GM12801 (cell line): Measurements from ENCODE around the gene TMEM229A.

Source experiments
- TF ChIP-seq, protein P1 (sequence below): IDR thresholded peaks from one replicate; pipeline ENCODE4 v1.5.1; 2011; ENCODE audit warnings: control low read depth; ENCODE audit not compliant: insufficient read length; ENCODE audit errors: extremely low read depth

The TMEM229A gene

GRCh38 chr7:124031406-124031805 lies 1.5 kb downstream of the TMEM229A start:
- TF ChIP-seq, protein P1, sequence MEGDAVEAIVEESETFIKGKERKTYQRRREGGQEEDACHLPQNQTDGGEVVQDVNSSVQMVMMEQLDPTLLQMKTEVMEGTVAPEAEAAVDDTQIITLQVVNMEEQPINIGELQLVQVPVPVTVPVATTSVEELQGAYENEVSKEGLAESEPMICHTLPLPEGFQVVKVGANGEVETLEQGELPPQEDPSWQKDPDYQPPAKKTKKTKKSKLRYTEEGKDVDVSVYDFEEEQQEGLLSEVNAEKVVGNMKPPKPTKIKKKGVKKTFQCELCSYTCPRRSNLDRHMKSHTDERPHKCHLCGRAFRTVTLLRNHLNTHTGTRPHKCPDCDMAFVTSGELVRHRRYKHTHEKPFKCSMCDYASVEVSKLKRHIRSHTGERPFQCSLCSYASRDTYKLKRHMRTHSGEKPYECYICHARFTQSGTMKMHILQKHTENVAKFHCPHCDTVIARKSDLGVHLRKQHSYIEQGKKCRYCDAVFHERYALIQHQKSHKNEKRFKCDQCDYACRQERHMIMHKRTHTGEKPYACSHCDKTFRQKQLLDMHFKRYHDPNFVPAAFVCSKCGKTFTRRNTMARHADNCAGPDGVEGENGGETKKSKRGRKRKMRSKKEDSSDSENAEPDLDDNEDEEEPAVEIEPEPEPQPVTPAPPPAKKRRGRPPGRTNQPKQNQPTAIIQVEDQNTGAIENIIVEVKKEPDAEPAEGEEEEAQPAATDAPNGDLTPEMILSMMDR = no peak

GRCh38 chr7:124030964-124031363 lies 1.9 kb downstream of the TMEM229A start:
- TF ChIP-seq, protein P1 = no peak

- TF ChIP-seq, protein P1 = no peak
These were observed 3.3 kb downstream of the TMEM229A start for GRCh38 chr7:124029396-124030188.

GRCh38 chr7:124027236-124027635 lies 5.6 kb downstream of the TMEM229A start:
- TF ChIP-seq, protein P1 = no peak

- TF ChIP-seq, protein P1 = no peak
These were observed 10.3 kb downstream of the TMEM229A start for GRCh38 chr7:124022551-124022950.

- TF ChIP-seq, protein P1 = no peak
These were observed 12.8 kb downstream of the TMEM229A start for GRCh38 chr7:124020060-124020459.

- TF ChIP-seq, protein P1 = no peak
These were observed 19.6 kb downstream of the TMEM229A start for GRCh38 chr7:124013306-124013705.
